Adrenal gland (tissue), 19 donors: ENCODE data around the gene CKM. TPM values are rescaled to one million over a fixed set of nuclear protein-coding genes. Genes with fewer than 3 reads are reported as not detected.

Experiments
- DNase-seq, 7 donors: peaks; one replicate each; pipeline ENCODE4 v3.0.0-alpha.2; 2019 to 2020
- H3K27ac ChIP-seq, 5 donors: fragments of 200-600 bp; sonication (generic) in 4 of 5; 1 replicate in 3 of 5; 2 replicates in 2 of 5; pipeline versions ENCODE4 v1.5.1 to v1.8.0; 2016 to 2020; ENCODE audit warnings: mild to moderate bottlenecking in 1 of 5
- H3K27me3 ChIP-seq: fragments of 200-600 bp; 2 replicates; pipeline ENCODE4 v1.8.0; 2021
- H3K36me3 ChIP-seq, 2 donors: fragments of 200-600 bp; replicated peaks in 1 of 2; 1 replicate in 1 of 2; 2 replicates in 1 of 2; pipeline versions ENCODE4 v1.5.1 to v1.8.0; 2018 to 2022
- H3K4me1 ChIP-seq, 2 donors: fragments of 200-600 bp; replicated peaks in 1 of 2; 1 replicate in 1 of 2; 2 replicates in 1 of 2; pipeline versions ENCODE4 v1.5.1 to v1.8.0; 2018 to 2021
- H3K4me3 ChIP-seq, 4 donors: fragments of 200-600 bp; sonication (generic) in 3 of 4; one replicate each; pipeline ENCODE4 v1.5.1; 2016 to 2018
- H3K9me3 ChIP-seq, 3 donors: fragments of 200-600 bp; sonication (generic) in 1 of 3; replicated peaks in 1 of 3; 1 replicate in 2 of 3; 2 replicates in 1 of 3; pipeline versions ENCODE4 v1.5.1 to v1.8.0; 2016 to 2021
- CTCF ChIP-seq, 6 experiments: fragments of 450-650 bp in 4 of 6; fragments of 200-600 bp in 2 of 6; sonication (generic) in 1 of 6; IDR thresholded peaks; 1 replicate in 5 of 6; 2 replicates in 1 of 6; pipeline versions ENCODE4 v1.5.1 to v1.8.0; 2016 to 2021; ENCODE audit warnings: antibody characterized with exemption in 6 of 6, mild to moderate bottlenecking in 2 of 6, moderate library complexity in 1 of 6
- POLR2A ChIP-seq, 2 donors: fragments of 450-650 bp; IDR thresholded peaks; one replicate each; pipeline ENCODE4 v1.6.1; 2017; ENCODE audit warnings: antibody characterized with exemption in 2 of 2, mild to moderate bottlenecking in 2 of 2, moderate library complexity in 1 of 2
- WGBS, 4 donors: extraction: QIAGEN DNeasy Blood & Tissue Kit in 2 of 4; methylation state at CpG; one replicate each; pipeline versions ENCODE4 v1.1.5 to v1.1.7; 2013 to 2017; 5-methylcytosine and 5-hydroxymethylcytosine counted together
- intact Hi-C, 2 donors: fragments of 100-400 bp; cut with DNase I; formaldehyde crosslinking; loops; one replicate each; pipeline versions ENCODE4 v1.14.1 to v1.15.0; 2022 to 2023
- long read RNA-seq, 10 donors: library from polyadenylated mRNA in 3 of 10; unstranded in 2 of 10; stranded (forward) in 1 of 10; transcript quantifications; one replicate each; pipeline ENCODE4 v2.0.0 and lab custom pipeline, GENCODE V29; 2021 to 2026
- polyA plus RNA-seq, 3 donors: library from polyadenylated mRNA; stranded (reverse); fragments of 200-250 nt in 2 of 3; fragments of 350-450 nt in 1 of 3; fragmentation: Illumina TruSeq in 1 of 3; extraction: RNeasy Lipid Tissue Mini Kit (QIAGEN cat#74804) in 1 of 3; gene quantifications; one replicate each; pipeline ENCODE4 v1.2.3, GENCODE V29; 2013 to 2014
- total RNA-seq, 9 donors: library from RNA; depleted of rRNA in 4 of 9; stranded (reverse); fragments of >200 nt in 4 of 9; fragments of 120-200 nt in 1 of 9; fragmentation: NEBNext Ultra II Directional in 1 of 9; extraction: Animal tissue kit (Norgen Biotek cat#: 25700) in 1 of 9; gene quantifications; one replicate each; pipeline versions ENCODE4 v1.1.0 to v1.2.4, GENCODE V29; 2013 to 2023
- donor health status: healthy with polysubstance abuse.
- donor health status: Bipolar disorder and iron deficiency.
- donor health status: DM: yes; HTN: yes; CAD: no.
- donor health status: DM: no; HTN: no; CAD: no.
- donor health status: DM: no; HTN: no; CAD: no.
- donor health status: DM: yes; HTN: yes; CAD: no.

The CKM gene
- total RNA-seq (10 to 100 TPM in 1 of 9 donors, 1 to 10 TPM in 1, under 1 TPM in 2, not detected in 5; 0.33 to 51.3 (median 0.84) TPM), polyA plus RNA-seq (1 to 10 TPM in 2 of 3 donors, not detected in 1; 1.5 to 2.7 TPM)
- long read RNA-seq, donor 1, transcript CKM-201 (8 exons, 1,657 nt): major isoform, 6 of 6 reads
- long read RNA-seq, donor 1, partial matches to known transcripts: 0 of 6 reads
- long read RNA-seq, donor 1, other reads (novel, unspliced or antisense): 0 of 6 reads
- long read RNA-seq, donor 2, partial matches to known transcripts: 0 of 2 reads
- long read RNA-seq, donor 2, other reads (novel, unspliced or antisense): 0 of 2 reads
- long read RNA-seq, donor 3, partial matches to known transcripts: 0 of 4 reads
- long read RNA-seq, donor 3, other reads (novel, unspliced or antisense): 0 of 4 reads
- long read RNA-seq, donor 4: 0 reads
- long read RNA-seq, donor 5: 0 reads
- long read RNA-seq, donor 6: 0 reads
- long read RNA-seq, donor 7, partial matches to known transcripts: 5 of 9 reads
- long read RNA-seq, donor 7, other reads (novel, unspliced or antisense): 0 of 9 reads
- long read RNA-seq, donor 8: 0 reads
- long read RNA-seq, donor 9, partial matches to known transcripts: 0 of 4 reads
- long read RNA-seq, donor 9, other reads (novel, unspliced or antisense): 0 of 4 reads
- long read RNA-seq, donor 10: 0 reads

- peaks cover 11% of the 10 kb centered on the region for H3K27me3 ChIP-seq
- H3K36me3 ChIP-seq: no peaks in the 10 kb centered on the region
- TF ChIP-seq CTCF (IDR thresholded peaks at IDR 0.05) (no peak), POLR2A (IDR thresholded peaks at IDR 0.05) (no peak)
- WGBS, 4 donors: 44 to 61% (median 54%) methylated on average over 3 to 15 of the region's 15 CpGs; no CpG with 5 or more reads in 1 of the 4 donors
- intact Hi-C loops: no loop called here
- no peak within 1 kb of the TSS for H3K27ac ChIP-seq
- no peak for DNase-seq
- H3K9me3 ChIP-seq: no peaks in the 10 kb centered on the region
- no peaks in the 10 kb centered on the region for H3K4me1 ChIP-seq
- no peak within 1 kb of the TSS for H3K4me3 ChIP-seq
Measured at GRCh38 chr19:45322744-45323281, at the start of gene CKM. CKM (minus strand) TSS chr19:45322875; CDS start chr19:45319713, 3,162 bp downstream.

GRCh38 chr19:45370410-45371204, 47.9 kb upstream of the CKM start, which contains the start of gene ERCC2:
ERCC2 (minus strand) TSS chr19:45370573; CDS start chr19:45370540, 33 bp downstream.
- H3K4me3 ChIP-seq: peak within 1 kb of the TSS; percentile 5 to 98 (median 80)
- TF ChIP-seq POLR2A (IDR thresholded peaks at IDR 0.05) (peak in 1 of 2 donors; percentile 72), CTCF (IDR thresholded peaks at IDR 0.05) (no peak)
- intact Hi-C loops: no loop called here
- DNase-seq: peak; percentile 99 to 100 (median 100)
- peak within 1 kb of the TSS; percentile 69 to 89 (median 78) for H3K27ac ChIP-seq
- no peaks in the 10 kb centered on the region for H3K27me3 ChIP-seq
- H3K36me3 ChIP-seq: no peaks in the 10 kb centered on the region
- 3 to 7% (median 5%) methylated on average over 27 to 55 of the region's 55 CpGs for WGBS, 4 donors
- H3K4me1 ChIP-seq: peaks cover 0 to 6% of the 10 kb centered on the region in 2 donors
- H3K9me3 ChIP-seq: no peaks in the 10 kb centered on the region

GRCh38 chr19:45368737-45369340, 46.2 kb upstream of the CKM start:
- WGBS, 4 donors: 93 to 96% (median 94%) methylated on average over 10 to 11 of the region's 11 CpGs
- intact Hi-C loops: no loop called here
- H3K27ac ChIP-seq: no peak overlapping the region

More at GRCh38 chr19:45368737-45369340, 46.2 kb upstream of the CKM start:
- H3K27me3 ChIP-seq: no peaks in the 10 kb centered on the region
- H3K36me3 ChIP-seq: peaks cover 0 to 2% of the 10 kb centered on the region in 2 donors
- H3K4me1 ChIP-seq: peaks cover 0 to 6% of the 10 kb centered on the region in 2 donors
- DNase-seq: no peak
- H3K9me3 ChIP-seq: no peaks in the 10 kb centered on the region
- TF ChIP-seq CTCF (IDR thresholded peaks at IDR 0.05): no peak
- no peak overlapping the region for H3K4me3 ChIP-seq
